HEK293 (cell line): Measurements from ENCODE around the gene ANKRD65.

Experiments
- ZNF629 ChIP-seq: fragments of 450-650 bp; formaldehyde crosslinking; IDR thresholded peaks from 2 replicates; pipeline ENCODE4 v1.5.1; 2017; ENCODE audit warnings: missing biosample characterization, missing genetic modification characterization
- TF ChIP-seq, protein P1 (sequence below): fragments of 450-650 bp; formaldehyde crosslinking; IDR thresholded peaks from 2 replicates; pipeline ENCODE4 v1.5.1; 2016; ENCODE audit warnings: missing biosample characterization, missing genetic modification characterization

DNA sequence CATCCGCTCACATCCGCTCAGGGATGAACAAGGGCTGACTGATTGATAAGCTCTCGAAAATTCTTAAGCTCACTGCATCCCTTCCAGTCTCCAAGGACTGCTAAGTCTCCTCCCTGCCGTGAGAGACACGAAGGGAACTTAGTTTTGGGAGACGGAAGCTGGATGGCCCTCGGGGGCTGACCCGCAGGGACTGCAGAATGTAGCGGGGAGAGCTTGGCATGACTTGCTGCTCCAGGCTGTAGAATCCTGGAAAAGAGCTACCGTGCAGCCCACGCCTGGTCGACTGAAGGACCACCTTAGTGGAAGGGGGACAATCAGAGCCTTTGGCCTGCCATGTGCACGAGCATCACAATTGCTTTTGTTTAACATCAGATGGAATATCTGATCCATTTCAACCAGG, 5.3 kb downstream of the ANKRD65 start:
- TF ChIP-seq, protein P1, sequence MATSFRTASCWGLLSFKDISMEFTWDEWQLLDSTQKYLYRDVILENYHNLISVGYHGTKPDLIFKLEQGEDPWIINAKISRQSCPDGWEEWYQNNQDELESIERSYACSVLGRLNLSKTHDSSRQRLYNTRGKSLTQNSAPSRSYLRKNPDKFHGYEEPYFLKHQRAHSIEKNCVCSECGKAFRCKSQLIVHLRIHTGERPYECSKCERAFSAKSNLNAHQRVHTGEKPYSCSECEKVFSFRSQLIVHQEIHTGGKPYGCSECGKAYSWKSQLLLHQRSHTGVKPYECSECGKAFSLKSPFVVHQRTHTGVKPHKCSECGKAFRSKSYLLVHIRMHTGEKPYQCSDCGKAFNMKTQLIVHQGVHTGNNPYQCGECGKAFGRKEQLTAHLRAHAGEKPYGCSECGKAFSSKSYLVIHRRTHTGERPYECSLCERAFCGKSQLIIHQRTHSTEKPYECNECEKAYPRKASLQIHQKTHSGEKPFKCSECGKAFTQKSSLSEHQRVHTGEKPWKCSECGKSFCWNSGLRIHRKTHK (tag by site-specific recombination), result no peak
- TF ChIP-seq ZNF629 (tag by site-specific recombination), result no peak
